ENCODE data around the gene ECHDC1. TPM values are rescaled to one million over a fixed set of nuclear protein-coding genes. Genes with fewer than 3 reads are reported as not detected.

ECHDC1 gene
- polyA plus RNA-seq, 1 donor from 2014 or later = 95.7 TPM

DNA sequence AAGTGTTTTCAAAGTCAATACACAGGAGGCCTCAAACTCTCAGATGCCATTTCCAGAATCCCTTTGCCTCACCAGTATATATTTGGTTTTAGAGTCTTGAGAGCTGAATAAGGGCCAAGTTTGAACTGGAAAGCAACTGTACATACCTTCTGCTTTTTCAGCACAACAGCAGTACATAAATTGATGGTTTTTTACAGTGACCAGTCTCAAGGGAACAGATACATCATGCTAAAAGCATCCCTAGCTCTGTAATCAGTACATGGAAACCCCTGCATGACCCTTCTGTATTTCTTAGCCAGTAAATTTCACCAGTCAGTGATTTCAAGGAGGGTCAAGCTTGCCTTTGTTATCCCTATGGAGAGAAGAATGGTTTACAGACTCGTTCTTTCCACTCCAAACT lies 40.6 kb upstream of the ECHDC1 start:
- Histone ChIP-seq H2AFZ (ENCODE audit: low read depth, low read length) (no peak overlapping the region), H3F3A (ENCODE audit: insufficient read depth, low read length, poor library complexity, severe bottlenecking) (no peaks in the 10 kb centered on the region), H3K27ac (ENCODE audit: low read length) (no peak overlapping the region), H3K36me3 (ENCODE audit: insufficient read depth, low read length) (no peaks in the 10 kb centered on the region), H3K79me2 (replicated peaks; ENCODE audit: insufficient read depth, low read length) (no peaks in the 10 kb centered on the region), H3K27me3 (ENCODE audit: insufficient read depth, low read depth, low read length) (no peaks in the 10 kb centered on the region), H3K9me3 (ENCODE audit: low read length) (no peaks in the 10 kb centered on the region), H3K9me2 (ENCODE audit: insufficient read depth, low read length) (no peaks in the 10 kb centered on the region), H4K20me1 (ENCODE audit: insufficient read depth) (no peaks in the 10 kb centered on the region), H3K9ac (ENCODE audit: low read length) (no peak overlapping the region), H3K4me3 (ENCODE audit: low read length) (no peak overlapping the region), H3K4me2 (ENCODE audit: low read length) (no peak overlapping the region)
- TF ChIP-seq RAD21 (conservative IDR thresholded peaks at IDR 0.05) (no peak), EP300 (conservative IDR thresholded peaks at IDR 0.05; ENCODE audit: poor library complexity, severe bottlenecking) (no peak)

DNA sequence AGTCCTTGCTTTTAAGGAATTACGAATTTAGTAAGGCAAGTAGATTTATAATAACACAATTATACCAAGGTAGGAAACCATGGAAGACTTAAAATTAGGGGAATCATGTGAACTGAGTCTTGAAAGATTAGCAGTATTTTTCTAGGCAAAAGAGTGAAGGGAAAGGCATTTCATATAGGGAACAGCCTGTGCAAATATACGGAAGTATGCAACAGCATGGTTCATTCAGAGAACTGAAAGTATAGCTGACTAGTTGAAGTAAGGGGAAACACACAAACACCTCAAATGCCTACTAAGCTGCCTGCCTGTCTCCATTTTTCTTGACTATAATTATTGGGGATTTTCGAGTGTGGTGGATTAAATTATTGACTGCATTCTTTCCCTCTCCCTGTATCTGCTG lies 39.0 kb upstream of the ECHDC1 start:
- no peak overlapping the region for H3K4me3 ChIP-seq (ENCODE audit: low read length)
- no peaks in the 10 kb centered on the region for H3F3A ChIP-seq (ENCODE audit: insufficient read depth, low read length, poor library complexity, severe bottlenecking)
- no peaks in the 10 kb centered on the region for H3K27me3 ChIP-seq (ENCODE audit: insufficient read depth, low read depth, low read length)
- no peaks in the 10 kb centered on the region for H4K20me1 ChIP-seq (ENCODE audit: insufficient read depth)
- H3K36me3 ChIP-seq (ENCODE audit: insufficient read depth, low read length) = no peaks in the 10 kb centered on the region
- no peak for TF ChIP-seq POLR2AphosphoS5 (IDR thresholded peaks at IDR 0.05)
- no peak for TF ChIP-seq MXI1 (conservative IDR thresholded peaks at IDR 0.05; ENCODE audit: poor library complexity, severe bottlenecking)
- TF ChIP-seq REST (IDR thresholded peaks at IDR 0.05; ENCODE audit: borderline replicate concordance) = no peak
- TF ChIP-seq TAF1 (IDR thresholded peaks at IDR 0.05; ENCODE audit: low read depth) = no peak
- TF ChIP-seq EP300 (conservative IDR thresholded peaks at IDR 0.05; ENCODE audit: poor library complexity, severe bottlenecking) = no peak
- TF ChIP-seq SMC3 (conservative IDR thresholded peaks at IDR 0.05; ENCODE audit: poor library complexity) = no peak
- TF ChIP-seq RAD21 (conservative IDR thresholded peaks at IDR 0.05) = no peak
- TF ChIP-seq EZH2 (IDR thresholded peaks at IDR 0.05; ENCODE audit: borderline replicate concordance, insufficient read depth, low read length, poor library complexity, severe bottlenecking) = no peak
- no peak for TF ChIP-seq CTCF (IDR thresholded peaks at IDR 0.05; ENCODE audit: poor library complexity, severe bottlenecking)
- H3K9me2 ChIP-seq (ENCODE audit: insufficient read depth, low read length) = no peaks in the 10 kb centered on the region
- no peak overlapping the region for H3K4me2 ChIP-seq (ENCODE audit: low read length)
- H3K27ac ChIP-seq (ENCODE audit: low read length) = no peak overlapping the region
- H3K9me3 ChIP-seq (ENCODE audit: low read length) = no peaks in the 10 kb centered on the region
- H3K79me2 ChIP-seq (replicated peaks; ENCODE audit: insufficient read depth, low read length) = no peaks in the 10 kb centered on the region
- H2AFZ ChIP-seq (ENCODE audit: low read depth, low read length) = no peak overlapping the region
- no peak overlapping the region for H3K9ac ChIP-seq (ENCODE audit: low read length)

DNA sequence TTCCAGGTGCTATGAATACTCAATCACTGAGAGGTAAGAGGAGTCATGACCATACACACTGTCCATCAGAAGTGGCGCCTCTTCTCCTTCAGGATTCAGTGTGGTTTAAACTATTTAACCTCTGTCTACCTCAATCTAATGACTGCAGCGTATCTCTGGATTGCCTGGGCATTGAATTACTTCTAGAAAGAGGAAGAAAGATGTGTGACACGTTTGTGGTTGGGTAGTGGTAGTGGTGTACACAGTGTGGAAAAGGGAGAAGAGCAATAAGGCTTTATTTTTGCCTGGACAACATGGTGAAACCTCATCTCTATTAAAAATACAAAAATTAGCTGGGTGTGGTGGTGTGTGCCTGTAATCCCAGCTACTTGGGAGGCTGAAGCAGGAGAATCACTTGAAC lies 38.0 kb upstream of the ECHDC1 start:
- Histone ChIP-seq H3K36me3 (ENCODE audit: insufficient read depth, low read length) (no peaks in the 10 kb centered on the region), H4K20me1 (ENCODE audit: insufficient read depth) (no peaks in the 10 kb centered on the region), H2AFZ (ENCODE audit: low read depth, low read length) (no peak overlapping the region), H3K4me2 (ENCODE audit: low read length) (no peak overlapping the region), H3K9me3 (ENCODE audit: low read length) (no peaks in the 10 kb centered on the region), H3K9me2 (ENCODE audit: insufficient read depth, low read length) (no peaks in the 10 kb centered on the region), H3K27ac (ENCODE audit: low read length) (no peak overlapping the region), H3F3A (ENCODE audit: insufficient read depth, low read length, poor library complexity, severe bottlenecking) (no peaks in the 10 kb centered on the region), H3K4me3 (ENCODE audit: low read length) (no peak overlapping the region), H3K27me3 (ENCODE audit: insufficient read depth, low read depth, low read length) (no peaks in the 10 kb centered on the region), H3K79me2 (replicated peaks; ENCODE audit: insufficient read depth, low read length) (no peaks in the 10 kb centered on the region), H3K9ac (ENCODE audit: low read length) (no peak overlapping the region)
- TF ChIP-seq TAF1 (IDR thresholded peaks at IDR 0.05; ENCODE audit: low read depth) (no peak), EP300 (conservative IDR thresholded peaks at IDR 0.05; ENCODE audit: poor library complexity, severe bottlenecking) (no peak), SMC3 (conservative IDR thresholded peaks at IDR 0.05; ENCODE audit: poor library complexity) (no peak), MXI1 (conservative IDR thresholded peaks at IDR 0.05; ENCODE audit: poor library complexity, severe bottlenecking) (no peak), POLR2AphosphoS5 (IDR thresholded peaks at IDR 0.05) (no peak), REST (IDR thresholded peaks at IDR 0.05; ENCODE audit: borderline replicate concordance) (no peak), RAD21 (conservative IDR thresholded peaks at IDR 0.05) (no peak), EZH2 (IDR thresholded peaks at IDR 0.05; ENCODE audit: borderline replicate concordance, insufficient read depth, low read length, poor library complexity, severe bottlenecking) (no peak), CTCF (IDR thresholded peaks at IDR 0.05; ENCODE audit: poor library complexity, severe bottlenecking) (no peak)

Data from neural cell (in vitro differentiated cells).